Testis (tissue), 3 donors: Measurements from ENCODE around the gene CCDC7. TPM values are rescaled to one million over a fixed set of nuclear protein-coding genes. Genes with fewer than 3 reads are reported as not detected.

ENCODE experiments used
- DNase-seq: peaks from one replicate; pipeline ENCODE4 v3.0.0-alpha.2; 2019
- H3K27ac ChIP-seq, 2 donors: fragments of 200-600 bp; sonication (generic); one replicate each; pipeline ENCODE4 v1.5.1; 2019
- H3K27me3 ChIP-seq: fragments of 200-600 bp; sonication (generic); one replicate; pipeline ENCODE4 v1.5.1; 2019
- H3K36me3 ChIP-seq: fragments of 200-600 bp; sonication (generic); one replicate; pipeline ENCODE4 v1.5.1; 2017; ENCODE audit warnings: low read depth; ENCODE audit errors: missing control alignments
- H3K4me1 ChIP-seq: fragments of 200-600 bp; sonication (generic); one replicate; pipeline ENCODE4 v1.5.1; 2019
- H3K4me3 ChIP-seq, 2 donors: fragments of 200-600 bp; sonication (generic); one replicate each; pipeline ENCODE4 v1.5.1; 2017 to 2019
- H3K9me3 ChIP-seq: fragments of 200-600 bp; sonication (generic); one replicate; pipeline ENCODE4 v1.5.1; 2017
- POLR2A ChIP-seq: fragments of 450-650 bp; IDR thresholded peaks from one replicate; pipeline ENCODE4 v1.6.1; 2017; ENCODE audit warnings: antibody characterized with exemption, mild to moderate bottlenecking, moderate library complexity
- WGBS, 2 donors: methylation state at CpG; one replicate each; pipeline ENCODE4 v1.1.5; 2018; 5-methylcytosine and 5-hydroxymethylcytosine counted together
- intact Hi-C: fragments of 100-400 bp; cut with DNase I; formaldehyde crosslinking; loops from one replicate; pipeline ENCODE4 v1.15.1; 2023; ENCODE audit warnings: low total_unique reads
- polyA plus RNA-seq: library from polyadenylated mRNA; stranded (reverse); fragments of 350-450 nt; fragmentation: Illumina TruSeq; extraction: RNeasy Lipid Tissue Mini Kit (QIAGEN cat#74804); gene quantifications from one replicate; pipeline ENCODE4 v1.2.3, GENCODE V29; 2014; ENCODE audit warnings: low read depth, low replicate concordance; ENCODE audit not compliant: insufficient read depth
- total RNA-seq, 2 donors: library from RNA; depleted of rRNA; stranded (reverse); fragments of >200 nt; gene quantifications; one replicate each; pipeline ENCODE4 v1.2.3, GENCODE V29; 2016
- TF ChIP-seq, protein P1 (sequence below), 3 experiments: fragments of 450-650 bp in 2 of 3; fragments of 200-600 bp in 1 of 3; sonication (generic) in 1 of 3; IDR thresholded peaks; one replicate each; pipeline ENCODE4 v1.5.1; 2016 to 2019; ENCODE audit warnings: antibody characterized with exemption in 3 of 3, mild to moderate bottlenecking in 2 of 3, moderate library complexity in 1 of 3

Gene CCDC7
- total and polyA plus RNA-seq, 3 donors from 2014 or later: 74.0 to 146 (median 74.5) TPM

GRCh38 chr10:32680803-32681557, 235.0 kb downstream of the CCDC7 start:
- H3K4me1 ChIP-seq: no peaks in the 10 kb centered on the region
- no peaks in the 10 kb centered on the region for H3K36me3 ChIP-seq
- no peak overlapping the region for H3K4me3 ChIP-seq
- no peak for DNase-seq
- H3K27me3 ChIP-seq: no peaks in the 10 kb centered on the region
- H3K27ac ChIP-seq: no peak overlapping the region
- WGBS, 2 donors: 75 to 83% methylated on average over 4 of the region's 4 CpGs
- no peak for TF ChIP-seq POLR2A
- intact Hi-C loops: no loop called here
- H3K9me3 ChIP-seq: no peaks in the 10 kb centered on the region

DNA sequence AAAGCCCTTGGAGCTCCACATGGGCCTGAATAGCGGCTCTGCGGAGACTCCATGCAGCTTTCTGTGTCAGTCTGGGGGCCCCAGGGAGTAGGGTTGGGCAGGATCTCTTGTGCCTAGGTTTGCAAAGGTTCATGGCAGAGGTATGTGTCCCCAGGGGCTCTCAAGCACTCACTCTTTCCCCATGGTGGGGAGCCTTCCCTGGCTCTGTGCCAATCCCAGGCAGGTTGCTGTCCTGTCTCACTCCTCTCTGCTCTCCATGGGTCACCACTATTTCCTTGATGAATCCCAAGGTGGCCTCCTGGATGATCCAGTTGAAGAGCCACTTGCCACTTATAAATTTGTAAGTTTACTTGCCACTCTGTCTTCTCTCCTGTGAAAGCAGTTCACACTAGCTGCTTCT, 238.4 kb downstream of the CCDC7 start:
- H3K27me3 ChIP-seq: no peaks in the 10 kb centered on the region
- H3K27ac ChIP-seq: no peak overlapping the region
- intact Hi-C loops: no loop called here
- no peak overlapping the region for H3K4me3 ChIP-seq
- TF ChIP-seq, protein P1, sequence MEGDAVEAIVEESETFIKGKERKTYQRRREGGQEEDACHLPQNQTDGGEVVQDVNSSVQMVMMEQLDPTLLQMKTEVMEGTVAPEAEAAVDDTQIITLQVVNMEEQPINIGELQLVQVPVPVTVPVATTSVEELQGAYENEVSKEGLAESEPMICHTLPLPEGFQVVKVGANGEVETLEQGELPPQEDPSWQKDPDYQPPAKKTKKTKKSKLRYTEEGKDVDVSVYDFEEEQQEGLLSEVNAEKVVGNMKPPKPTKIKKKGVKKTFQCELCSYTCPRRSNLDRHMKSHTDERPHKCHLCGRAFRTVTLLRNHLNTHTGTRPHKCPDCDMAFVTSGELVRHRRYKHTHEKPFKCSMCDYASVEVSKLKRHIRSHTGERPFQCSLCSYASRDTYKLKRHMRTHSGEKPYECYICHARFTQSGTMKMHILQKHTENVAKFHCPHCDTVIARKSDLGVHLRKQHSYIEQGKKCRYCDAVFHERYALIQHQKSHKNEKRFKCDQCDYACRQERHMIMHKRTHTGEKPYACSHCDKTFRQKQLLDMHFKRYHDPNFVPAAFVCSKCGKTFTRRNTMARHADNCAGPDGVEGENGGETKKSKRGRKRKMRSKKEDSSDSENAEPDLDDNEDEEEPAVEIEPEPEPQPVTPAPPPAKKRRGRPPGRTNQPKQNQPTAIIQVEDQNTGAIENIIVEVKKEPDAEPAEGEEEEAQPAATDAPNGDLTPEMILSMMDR (IDR thresholded peaks at IDR 0.05): no peak
- TF ChIP-seq POLR2A: no peak
- no peaks in the 10 kb centered on the region for H3K9me3 ChIP-seq
- WGBS, 2 donors: 88 to 100% methylated on average over 1 to 2 of the region's 2 CpGs
- DNase-seq: no peak
- H3K4me1 ChIP-seq: no peaks in the 10 kb centered on the region
- H3K36me3 ChIP-seq: no peaks in the 10 kb centered on the region

GRCh38 chr10:32687116-32687515, 241.2 kb downstream of the CCDC7 start:
- Histone ChIP-seq H3K27ac (no peak overlapping the region), H3K9me3 (no peaks in the 10 kb centered on the region), H3K36me3 (no peaks in the 10 kb centered on the region), H3K27me3 (no peaks in the 10 kb centered on the region), H3K4me1 (no peaks in the 10 kb centered on the region), H3K4me3 (no peak overlapping the region)
- no peak for DNase-seq
- TF ChIP-seq, protein P1 (IDR thresholded peaks at IDR 0.05): no peak
- TF ChIP-seq POLR2A: no peak
- intact Hi-C loops: no loop called here

DNA sequence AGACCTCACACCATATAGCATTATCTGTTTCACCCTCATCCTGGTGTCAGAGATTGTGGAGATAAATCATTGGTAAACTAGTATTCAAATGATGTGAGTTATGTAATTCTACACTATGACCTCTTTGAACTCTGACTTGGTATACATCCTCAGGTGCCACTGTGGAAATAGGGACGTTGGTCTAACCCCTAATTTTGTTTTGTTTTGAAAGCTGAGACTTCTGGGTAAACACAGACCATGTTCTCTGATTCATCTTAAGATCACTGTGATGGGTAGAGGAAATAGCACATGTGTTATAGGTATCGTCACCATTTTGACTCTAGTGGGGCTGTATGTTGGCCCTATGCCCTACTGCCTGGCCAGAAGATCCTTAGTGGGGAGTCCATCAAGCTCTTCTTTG, 241.6 kb downstream of the CCDC7 start:
- no peaks in the 10 kb centered on the region for H3K9me3 ChIP-seq
- H3K4me1 ChIP-seq: no peaks in the 10 kb centered on the region
- no peaks in the 10 kb centered on the region for H3K36me3 ChIP-seq
- no peak for TF ChIP-seq POLR2A
- TF ChIP-seq, protein P1 (IDR thresholded peaks at IDR 0.05): no peak
- H3K27ac ChIP-seq: no peak overlapping the region
- H3K27me3 ChIP-seq: no peaks in the 10 kb centered on the region
- 83 to 88% methylated on average over 2 of the region's 2 CpGs for WGBS, 2 donors
- DNase-seq: no peak
- intact Hi-C loops: no loop called here
- H3K4me3 ChIP-seq: no peak overlapping the region

GRCh38 chr10:32692174-32692573, 246.2 kb downstream of the CCDC7 start:
- Histone ChIP-seq H3K36me3 (no peaks in the 10 kb centered on the region), H3K4me1 (no peaks in the 10 kb centered on the region), H3K4me3 (no peak overlapping the region), H3K27me3 (no peaks in the 10 kb centered on the region), H3K9me3 (no peaks in the 10 kb centered on the region), H3K27ac (no peak overlapping the region)
- intact Hi-C loops: no loop called here
- TF ChIP-seq, protein P1 (IDR thresholded peaks at IDR 0.05): no peak
- TF ChIP-seq POLR2A: no peak
- WGBS, 2 donors: 25 to 78% methylated on average over 1 of the region's 1 CpG
- no peak for DNase-seq
